Breast epithelium (tissue), 4 donors: ENCODE data around the gene ZNF396. TPM values are rescaled to one million over a fixed set of nuclear protein-coding genes. Genes with fewer than 3 reads are reported as not detected.

Source experiments
- DNase-seq, 2 donors: peaks; one replicate each; pipeline ENCODE4 v3.0.0-alpha.2; 2019; ENCODE audit warnings: low spot score in 2 of 2
- H3K27ac ChIP-seq, 2 donors: fragments of 200-600 bp; sonication (generic) in 1 of 2; one replicate each; pipeline ENCODE4 v1.5.1; 2016 to 2019; ENCODE audit warnings: mild to moderate bottlenecking in 1 of 2
- H3K27me3 ChIP-seq, 2 donors: fragments of 200-600 bp; sonication (generic) in 1 of 2; one replicate each; pipeline versions ENCODE4 v1.5.1 to v1.6.0; 2017 to 2019; ENCODE audit warnings: control low read depth in 1 of 2, mild to moderate bottlenecking in 1 of 2
- H3K36me3 ChIP-seq: fragments of 200-600 bp; one replicate; pipeline ENCODE4 v1.5.1; 2019
- H3K4me1 ChIP-seq, 2 donors: fragments of 200-600 bp; sonication (generic); one replicate each; pipeline ENCODE4 v1.5.1; 2016 to 2019; ENCODE audit warnings: control low read depth in 1 of 2
- H3K4me3 ChIP-seq, 3 donors: fragments of 200-600 bp; sonication (generic); 1 replicate in 2 of 3; 2 replicates in 1 of 3; pipeline ENCODE4 v1.5.1; 2016 to 2019; ENCODE audit warnings: mild to moderate bottlenecking in 3 of 3, moderate library complexity in 2 of 3
- H3K9me3 ChIP-seq, 2 donors: fragments of 200-600 bp; sonication (generic) in 1 of 2; one replicate each; pipeline ENCODE4 v1.5.1; 2016 to 2019; ENCODE audit warnings: control low read depth in 1 of 2
- CTCF ChIP-seq, 3 donors: fragments of 450-650 bp; IDR thresholded peaks; one replicate each; pipeline ENCODE4 v1.5.1; 2016 to 2017; ENCODE audit warnings: antibody characterized with exemption in 3 of 3, mild to moderate bottlenecking in 3 of 3, moderate library complexity in 3 of 3
- POLR2A ChIP-seq: fragments of 450-650 bp; IDR thresholded peaks from one replicate; pipeline ENCODE4 v1.6.1; 2016; ENCODE audit warnings: antibody characterized with exemption, mild to moderate bottlenecking, moderate library complexity
- POLR2AphosphoS5 ChIP-seq, 3 donors: sonication (generic); formaldehyde crosslinking; IDR thresholded peaks; one replicate each; pipeline ENCODE4 v1.6.1; 2017; ENCODE audit warnings: antibody characterized with exemption in 3 of 3
- intact Hi-C: fragments of 100-400 bp; cut with DNase I; formaldehyde crosslinking; loops from one replicate; pipeline ENCODE4 v1.15.1; 2023; ENCODE audit warnings: low total_unique reads
- total RNA-seq, 3 donors: library from RNA; depleted of rRNA; stranded (reverse); fragments of >200 nt; gene quantifications; one replicate each; pipeline ENCODE4 v1.1.0, GENCODE V29; 2016

ZNF396 gene
- total RNA-seq, 3 donors from 2014 or later: 2.4 to 7.8 (median 4.3) TPM

DNA sequence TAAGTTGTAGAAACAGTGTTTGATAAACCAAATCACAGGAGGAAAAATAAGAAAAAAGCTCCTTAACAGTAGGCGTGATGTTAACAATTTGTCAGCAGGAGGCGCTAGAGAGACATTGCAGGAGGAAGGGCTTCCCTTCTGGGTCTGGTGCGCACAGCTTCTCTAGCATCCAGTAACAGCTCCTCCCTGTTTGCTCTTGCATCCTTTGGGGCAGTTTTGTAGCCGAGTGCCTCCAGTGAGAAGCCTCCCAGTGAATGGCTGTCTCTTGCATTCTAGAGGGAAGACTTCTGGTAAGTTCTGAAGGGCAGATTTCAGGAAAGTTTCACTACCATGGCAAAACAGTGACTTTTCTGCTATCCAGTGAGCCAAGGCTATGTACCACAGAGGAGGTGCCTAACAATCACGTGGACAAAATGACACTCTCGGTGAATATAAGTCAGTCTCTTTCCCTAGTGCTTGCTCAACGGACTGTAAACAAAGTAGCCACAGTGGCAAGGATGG, 9.5 kb upstream of the ZNF396 start:
- H3K27ac ChIP-seq: no peak overlapping the region
- no peak for TF ChIP-seq POLR2AphosphoS5 (IDR thresholded peaks at IDR 0.05)
- TF ChIP-seq POLR2A: no peak
- peak; percentile 45 to 76 (median 51) for TF ChIP-seq CTCF (IDR thresholded peaks at IDR 0.05)
- peak in 1 of 2 donors; percentile 27 for DNase-seq
- no peak overlapping the region for H3K4me3 ChIP-seq
- H3K9me3 ChIP-seq: no peaks in the 10 kb centered on the region
- intact Hi-C loops: no loop called here
- no peaks in the 10 kb centered on the region for H3K4me1 ChIP-seq
- no peaks in the 10 kb centered on the region for H3K27me3 ChIP-seq
- no peaks in the 10 kb centered on the region for H3K36me3 ChIP-seq

DNA sequence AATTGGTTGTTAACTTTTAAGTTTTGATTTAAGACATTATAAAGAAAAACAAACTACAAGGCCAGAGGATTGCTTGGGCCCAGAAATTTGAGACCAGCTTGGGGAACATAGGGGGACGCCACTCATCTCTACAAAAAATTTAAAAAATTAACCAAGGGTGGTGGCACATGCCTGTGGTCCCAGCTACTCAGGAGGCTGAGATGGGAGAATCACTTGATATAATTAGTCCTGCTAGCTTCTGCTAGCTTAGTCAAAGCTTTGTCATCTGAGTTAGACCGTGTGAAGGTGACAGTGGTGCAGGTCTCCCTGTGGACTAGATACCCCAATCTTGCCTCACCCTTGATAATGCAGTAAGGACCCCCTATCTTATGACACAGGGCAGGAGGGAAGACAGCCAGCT, 6.0 kb upstream of the ZNF396 start:
- Histone ChIP-seq H3K4me3 (no peak overlapping the region), H3K27me3 (no peaks in the 10 kb centered on the region), H3K27ac (no peak overlapping the region), H3K4me1 (no peaks in the 10 kb centered on the region), H3K36me3 (no peaks in the 10 kb centered on the region), H3K9me3 (no peaks in the 10 kb centered on the region)
- intact Hi-C loops: no loop called here
- TF ChIP-seq POLR2A (no peak), CTCF (IDR thresholded peaks at IDR 0.05) (no peak), POLR2AphosphoS5 (IDR thresholded peaks at IDR 0.05) (no peak)
- no peak for DNase-seq

DNA sequence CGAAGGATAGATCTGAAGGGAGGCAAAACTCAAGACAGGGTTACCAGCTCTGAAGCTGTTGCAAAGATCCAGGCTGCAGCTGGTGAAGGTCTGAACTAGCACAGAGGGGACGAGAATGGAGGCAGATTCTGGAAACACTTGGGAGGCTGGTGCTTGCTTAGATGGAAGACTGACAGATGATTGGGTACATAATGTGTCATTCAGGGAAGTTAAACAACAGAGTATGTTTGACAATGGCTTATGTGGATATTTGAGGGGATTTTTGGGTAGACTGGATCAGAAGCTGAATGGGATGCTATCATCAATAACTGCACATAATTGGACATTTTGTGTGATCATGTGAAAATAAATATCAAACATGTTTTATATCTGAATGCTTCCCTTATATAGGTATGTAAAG, 2.3 kb upstream of the ZNF396 start:
- H3K27me3 ChIP-seq: no peaks in the 10 kb centered on the region
- H3K4me3 ChIP-seq: no peak overlapping the region
- no peak for TF ChIP-seq CTCF (IDR thresholded peaks at IDR 0.05)
- TF ChIP-seq POLR2AphosphoS5 (IDR thresholded peaks at IDR 0.05): no peak
- TF ChIP-seq POLR2A: no peak
- no peak overlapping the region for H3K27ac ChIP-seq
- H3K36me3 ChIP-seq: no peaks in the 10 kb centered on the region
- no peaks in the 10 kb centered on the region for H3K9me3 ChIP-seq
- no peaks in the 10 kb centered on the region for H3K4me1 ChIP-seq
- DNase-seq: no peak
- intact Hi-C loops: no loop called here

DNA sequence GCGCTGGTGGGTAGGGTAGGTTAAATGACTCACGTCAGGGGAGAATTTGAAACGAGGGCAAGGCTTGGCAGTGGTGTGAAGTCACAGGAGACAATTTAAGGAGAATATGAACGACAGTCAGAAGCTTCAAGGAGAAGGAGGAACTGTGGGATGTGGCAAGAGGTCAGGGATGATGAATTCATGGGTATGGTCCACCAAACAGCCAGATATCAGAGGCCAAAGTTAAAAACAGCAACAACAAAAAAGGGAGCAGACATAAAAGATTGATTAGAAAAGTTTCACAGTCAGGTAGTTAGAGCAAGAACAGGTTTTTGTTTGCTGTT, 1.4 kb upstream of the ZNF396 start:
- intact Hi-C loops: no loop called here
- TF ChIP-seq CTCF (IDR thresholded peaks at IDR 0.05): no peak
- no peak for TF ChIP-seq POLR2A
- TF ChIP-seq POLR2AphosphoS5 (IDR thresholded peaks at IDR 0.05): no peak
- H3K9me3 ChIP-seq: no peaks in the 10 kb centered on the region
- H3K4me1 ChIP-seq: no peaks in the 10 kb centered on the region
- H3K27ac ChIP-seq: no peak overlapping the region
- no peak overlapping the region for H3K4me3 ChIP-seq
- DNase-seq: no peak
- H3K36me3 ChIP-seq: no peaks in the 10 kb centered on the region
- no peaks in the 10 kb centered on the region for H3K27me3 ChIP-seq

DNA sequence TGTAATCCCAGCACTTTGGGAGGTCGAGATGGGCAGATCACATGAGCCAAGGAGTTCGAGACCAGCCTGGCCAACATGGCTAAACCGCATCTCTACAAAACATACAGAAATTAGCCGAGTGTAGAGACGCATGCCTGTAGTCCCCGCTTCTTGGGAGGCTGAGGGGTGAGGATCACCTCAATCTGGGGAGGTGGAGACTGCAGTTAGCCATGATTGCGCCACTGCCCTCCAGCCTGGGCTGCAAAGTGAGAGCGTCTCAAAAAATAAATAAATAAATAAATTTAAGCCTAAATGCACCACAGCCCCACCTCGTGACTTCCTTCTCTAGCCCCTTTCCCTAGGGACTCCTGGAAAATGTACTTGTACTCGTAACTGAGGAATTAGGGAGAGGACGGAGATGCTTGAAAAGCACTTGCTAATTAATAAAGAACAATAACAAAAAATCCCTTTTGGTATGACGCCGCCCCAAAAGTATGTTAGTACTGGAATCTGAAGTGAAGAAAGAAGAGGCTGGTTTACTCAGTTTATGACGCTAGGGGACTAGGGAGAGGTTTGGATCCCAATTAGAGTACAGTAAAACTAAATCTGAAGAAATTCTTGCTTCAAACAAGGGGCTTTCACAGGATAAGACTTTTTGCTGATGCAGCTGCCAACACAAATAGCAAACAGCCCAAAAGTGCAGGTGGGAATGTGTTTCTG, 887 bp upstream of the ZNF396 start:
- peak overlapping the region in 1 of 3 donors; percentile 85 for H3K4me3 ChIP-seq
- no peak for DNase-seq
- no peaks in the 10 kb centered on the region for H3K4me1 ChIP-seq
- no peaks in the 10 kb centered on the region for H3K36me3 ChIP-seq
- no peaks in the 10 kb centered on the region for H3K27me3 ChIP-seq
- peak overlapping the region in 1 of 2 donors; percentile 78 for H3K27ac ChIP-seq
- no peaks in the 10 kb centered on the region for H3K9me3 ChIP-seq
- TF ChIP-seq POLR2A (no peak), POLR2AphosphoS5 (IDR thresholded peaks at IDR 0.05) (no peak), CTCF (IDR thresholded peaks at IDR 0.05) (no peak)
- intact Hi-C loops: no loop called here
